Measurements from ENCODE around the gene RFPL2.

- TF ChIP-seq CTCF (IDR thresholded peaks at IDR 0.05; ENCODE audit: low read length) (no peak), EZH2 (optimal IDR thresholded peaks at IDR 0.05; ENCODE audit: low read depth, low read length) (no peak)
These were observed at the start of gene RFPL2 for GRCh38 chr22:32204856-32205722.
